Measurements from ENCODE around the gene CFAP77. TPM values are rescaled to one million over a fixed set of nuclear protein-coding genes. Genes with fewer than 3 reads are reported as not detected.

Gene CFAP77
- total RNA-seq, 1 donor from 2014 or later, result not detected

DNA sequence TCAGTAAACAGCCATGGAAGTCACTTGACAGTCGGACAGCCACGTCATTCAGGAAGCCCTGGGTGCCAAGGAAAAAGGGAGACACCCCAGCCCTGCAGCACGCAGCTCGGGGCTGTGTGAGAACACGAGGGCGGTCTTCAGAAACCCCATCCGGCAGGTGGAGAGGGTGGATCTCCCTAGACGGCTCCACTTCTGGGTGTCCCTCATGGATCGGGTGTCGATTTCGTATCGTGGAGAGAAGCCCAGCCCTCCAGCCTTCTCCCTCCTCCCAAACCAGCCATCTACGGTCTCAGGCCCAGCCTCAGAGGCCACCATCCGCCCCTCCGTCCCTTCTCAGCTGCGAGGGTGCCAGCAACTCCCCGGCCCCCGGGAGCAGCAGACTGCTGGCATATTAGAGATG is 106.9 kb downstream of the CFAP77 start:
- no peak for DNase-seq (ENCODE audit: low spot score)

DNA sequence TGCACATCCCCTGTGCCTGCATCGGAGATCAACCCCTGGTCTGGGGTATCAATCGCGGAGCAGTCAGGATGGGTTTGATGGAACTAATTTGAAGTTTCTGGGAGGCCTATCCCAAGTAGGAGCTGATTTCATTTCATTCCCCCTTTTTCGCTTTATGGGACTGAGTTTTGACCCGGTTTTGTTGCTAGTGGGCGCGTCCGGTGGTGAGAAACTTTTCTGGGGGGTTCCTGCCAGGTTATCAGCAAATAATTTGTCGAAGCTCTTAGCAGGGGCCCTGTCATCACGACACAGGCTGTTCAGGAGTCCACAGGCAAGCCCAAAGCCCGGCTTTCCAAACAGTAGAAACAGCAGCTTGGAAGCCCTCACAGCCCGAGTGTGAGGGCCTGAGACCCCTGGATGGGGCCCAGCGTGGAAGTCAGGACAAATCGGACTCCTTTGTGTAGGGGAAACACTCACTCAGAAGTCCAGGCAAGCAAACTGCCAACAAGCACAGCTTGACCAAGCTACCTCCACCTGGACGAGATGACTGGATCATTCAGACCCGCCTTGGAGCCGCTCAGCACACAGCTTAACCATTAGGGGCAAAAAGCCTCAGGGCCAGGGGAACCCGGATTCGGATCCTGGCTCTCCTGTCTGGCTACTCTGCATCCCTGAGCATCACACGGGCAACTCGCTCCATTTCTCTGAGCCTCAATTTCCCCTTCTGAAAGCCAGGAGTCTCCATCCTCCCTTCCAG is 108.0 kb downstream of the CFAP77 start:
- no peak for DNase-seq (ENCODE audit: low spot score)

DNA sequence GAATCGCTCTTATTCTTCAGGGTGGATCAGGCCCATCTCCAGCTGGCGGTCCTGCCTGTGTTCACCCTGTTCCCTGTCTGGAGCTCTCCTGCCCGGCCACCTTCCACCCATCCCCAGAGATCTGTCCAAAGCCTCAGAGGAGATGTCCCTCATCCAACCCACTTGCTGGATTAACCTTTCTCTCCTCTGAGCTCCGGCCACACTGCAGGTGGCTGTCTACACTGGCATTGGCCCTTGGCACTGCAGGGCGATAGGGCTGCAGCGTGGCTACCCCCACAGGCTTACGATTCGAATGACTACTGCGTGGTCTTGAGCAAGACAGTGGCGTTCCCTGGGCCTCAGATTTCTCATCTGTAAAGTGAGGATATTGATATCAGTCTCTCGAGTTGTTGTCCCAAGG is 108.6 kb downstream of the CFAP77 start:
- no peak for DNase-seq (ENCODE audit: low spot score)

DNA sequence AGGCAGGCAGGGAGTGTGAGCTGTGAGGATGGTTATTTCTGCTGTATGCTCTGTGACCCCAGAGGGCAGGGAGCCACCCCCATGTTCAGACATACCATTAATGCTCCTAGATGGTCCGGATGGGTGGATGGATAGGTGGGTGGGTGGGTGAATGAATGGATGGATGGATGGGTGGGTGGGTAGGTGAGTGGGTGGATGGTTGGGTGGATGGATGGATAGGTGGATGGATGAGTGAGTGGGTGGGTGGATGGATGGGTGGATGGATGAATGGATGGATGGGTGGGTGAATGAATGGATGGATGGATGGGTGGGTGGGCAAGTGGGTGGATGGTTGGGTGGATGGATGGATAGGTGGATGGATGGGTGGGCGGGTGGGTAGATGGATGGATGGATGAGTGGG is 109.0 kb downstream of the CFAP77 start:
- DNase-seq (ENCODE audit: low spot score), result no peak

DNA sequence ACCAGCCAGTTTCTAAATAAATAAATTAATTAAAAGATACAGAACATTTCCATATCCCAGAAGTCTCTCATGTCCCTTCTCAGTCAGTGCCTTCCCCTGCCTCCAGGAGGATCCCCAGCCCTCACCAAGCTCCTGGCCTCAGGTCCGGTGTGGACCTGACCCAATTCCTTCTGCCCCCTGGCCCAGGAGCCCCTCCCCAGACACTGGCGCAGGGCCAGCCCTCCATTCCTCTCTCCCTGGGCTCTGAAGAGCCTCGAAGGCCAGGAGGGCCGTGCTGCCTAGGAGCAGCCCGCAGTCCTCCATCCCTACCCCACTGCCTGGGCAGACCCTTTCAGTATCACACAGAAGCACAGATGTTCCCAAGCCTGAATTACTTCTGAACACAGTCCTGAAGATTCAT is 110.6 kb downstream of the CFAP77 start:
- no peak for DNase-seq (ENCODE audit: low spot score)

DNA sequence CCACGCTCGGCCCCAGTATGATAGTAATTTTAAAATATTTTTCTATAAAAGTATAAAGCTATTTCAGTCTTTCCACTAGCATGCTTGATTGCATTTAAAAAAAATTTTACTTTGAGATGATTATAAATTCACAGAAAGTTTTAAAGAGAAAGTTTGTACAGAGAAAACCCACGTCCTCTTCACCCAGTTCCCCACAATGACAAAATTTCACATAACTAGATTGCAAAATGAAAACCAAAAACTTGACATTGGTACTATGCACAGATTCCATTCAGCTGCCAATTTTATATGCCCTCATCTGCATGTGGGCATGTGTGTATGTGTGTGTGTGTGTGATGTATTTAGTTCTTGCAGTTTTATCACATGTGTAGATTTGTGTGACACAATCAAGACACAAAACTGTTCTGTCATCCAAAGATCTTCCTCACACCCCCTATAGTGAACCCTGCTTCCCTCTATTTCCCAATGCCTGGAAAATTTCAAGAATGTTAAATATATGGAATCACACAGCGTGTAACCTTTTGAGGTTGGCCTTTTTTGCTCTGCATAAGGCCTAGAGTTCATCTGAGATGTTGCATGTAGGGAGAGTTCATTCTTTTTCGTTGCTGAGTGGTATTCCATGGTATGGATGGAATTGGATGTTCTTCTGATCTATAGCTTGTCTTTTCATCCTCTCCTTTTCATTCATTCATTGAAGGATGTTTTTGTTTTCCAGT is 115.5 kb downstream of the CFAP77 start:
- no peak for DNase-seq (ENCODE audit: low spot score)

DNA sequence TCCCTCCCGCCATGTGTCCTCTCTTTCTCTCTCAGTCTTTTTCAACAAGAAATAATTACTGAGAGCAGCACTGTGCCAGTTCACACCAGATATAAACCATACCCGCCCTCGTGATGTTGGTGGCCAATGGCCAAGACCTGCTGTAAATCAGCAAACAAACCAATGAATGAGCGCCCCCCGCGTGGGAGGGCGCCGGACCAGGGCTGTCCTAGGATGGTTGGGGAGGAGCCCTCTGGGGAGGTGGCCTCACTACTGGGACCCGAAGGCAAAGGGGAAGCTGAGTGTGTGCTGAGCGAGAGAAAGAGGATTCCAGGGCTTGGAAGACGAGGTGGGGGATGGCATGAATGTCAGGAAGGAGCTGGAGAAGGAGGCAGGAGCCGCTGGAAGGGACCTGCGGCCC is 121.2 kb downstream of the CFAP77 start:
- DNase-seq (ENCODE audit: low spot score), result no peak

DNA sequence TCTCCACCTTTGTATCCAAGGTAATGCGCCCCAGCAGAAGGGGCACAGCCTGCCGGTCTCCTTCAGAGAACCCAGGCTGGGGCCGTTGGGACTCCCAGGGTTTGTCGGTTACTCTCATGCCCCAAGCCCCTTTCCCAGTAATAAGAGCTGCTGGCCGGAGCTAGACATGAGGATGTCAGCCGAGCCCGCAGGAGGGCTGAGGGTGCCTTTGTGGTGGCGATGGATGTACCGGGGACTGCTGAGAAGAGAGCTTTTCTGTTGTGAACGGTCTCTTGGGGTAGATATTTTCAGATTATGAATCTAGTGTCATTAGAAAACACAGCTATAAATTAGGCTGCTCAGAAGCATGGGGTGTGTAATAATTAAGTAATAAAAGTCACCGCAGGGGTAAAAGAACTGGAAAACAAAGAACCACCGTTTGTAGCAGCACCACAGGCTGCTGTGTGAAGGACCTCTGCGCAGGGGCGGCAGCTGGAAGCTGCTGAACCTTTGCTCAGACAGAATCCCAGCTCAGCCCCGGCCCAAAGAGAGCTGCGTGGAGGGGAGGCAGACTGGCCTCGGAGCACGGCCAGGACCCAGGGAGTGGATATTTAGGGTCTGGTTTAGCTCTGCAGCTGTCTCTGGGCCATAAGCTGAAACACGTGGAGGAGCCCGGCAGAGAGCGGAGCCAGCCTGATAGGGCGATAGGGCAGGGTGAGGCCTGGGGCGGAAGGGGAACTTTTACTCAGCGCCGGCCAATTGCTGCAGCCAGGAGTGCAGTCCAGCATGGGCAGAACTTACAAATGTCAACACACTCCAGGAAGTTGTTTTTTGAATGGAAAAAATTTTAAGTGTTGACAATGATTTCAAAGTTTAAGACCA is 121.9 kb downstream of the CFAP77 start:
- no peak for DNase-seq (ENCODE audit: low spot score)

DNA sequence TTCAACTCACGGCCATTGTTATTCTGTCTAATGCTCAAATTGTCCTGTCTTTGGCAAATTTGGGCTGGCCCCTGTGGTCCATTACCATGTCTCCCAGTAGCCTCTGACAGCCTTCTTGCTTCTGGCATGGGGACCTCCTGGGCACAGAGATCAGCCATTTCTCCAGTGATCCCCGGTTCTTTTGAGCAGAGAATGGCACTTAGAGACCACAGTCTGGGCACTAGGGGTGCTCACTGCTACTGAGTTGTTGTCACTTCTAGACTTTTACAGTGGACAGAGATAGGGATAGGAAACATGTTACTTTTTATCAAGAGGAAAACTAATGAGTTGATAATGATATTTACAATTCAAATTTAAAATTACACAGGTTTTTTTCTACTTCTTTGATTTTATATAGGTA is 124.8 kb downstream of the CFAP77 start:
- no peak for DNase-seq (ENCODE audit: low spot score)

DNA sequence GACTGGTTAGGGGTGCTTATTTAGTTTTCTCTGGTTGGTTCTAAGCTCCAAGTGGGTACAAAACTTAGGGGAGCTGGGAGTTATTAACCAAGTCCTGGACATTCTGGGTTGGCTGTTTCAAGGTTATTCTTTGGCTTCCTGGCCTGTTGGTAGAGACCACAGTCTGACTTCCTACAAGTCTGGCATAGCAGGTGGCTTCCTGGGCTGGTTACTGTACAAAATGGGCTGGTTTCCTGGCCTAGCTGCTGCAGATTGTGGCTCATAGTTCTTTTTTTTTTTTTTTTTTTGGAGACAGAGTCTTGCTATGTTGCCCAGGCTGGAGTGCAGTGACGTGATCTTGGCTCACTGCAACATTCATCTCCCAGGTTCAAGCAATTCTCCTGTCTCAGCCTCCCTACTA is 126.1 kb downstream of the CFAP77 start:
- DNase-seq (ENCODE audit: low spot score), result no peak

DNA sequence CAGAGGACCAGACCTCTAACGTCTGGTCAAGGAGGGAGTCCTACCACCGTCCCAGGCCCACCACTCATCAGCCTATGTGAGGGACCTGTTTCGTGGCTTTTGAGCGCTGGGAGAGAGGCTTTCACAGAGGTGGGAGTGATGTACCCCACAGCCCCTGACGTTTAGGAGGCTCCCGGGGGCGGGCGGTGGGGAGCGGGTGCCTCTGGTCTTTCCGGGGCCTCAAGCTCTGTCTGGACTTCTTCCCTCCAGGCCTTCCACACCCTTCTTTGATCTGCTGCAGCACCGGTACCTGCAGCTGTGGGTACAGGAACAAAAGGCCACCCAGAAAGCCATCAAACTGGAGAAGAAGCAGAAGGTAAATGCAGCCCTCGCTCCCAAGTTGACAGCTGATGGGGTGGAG is 127.3 kb downstream of the CFAP77 start:
- DNase-seq (ENCODE audit: low spot score), result no peak

DNA sequence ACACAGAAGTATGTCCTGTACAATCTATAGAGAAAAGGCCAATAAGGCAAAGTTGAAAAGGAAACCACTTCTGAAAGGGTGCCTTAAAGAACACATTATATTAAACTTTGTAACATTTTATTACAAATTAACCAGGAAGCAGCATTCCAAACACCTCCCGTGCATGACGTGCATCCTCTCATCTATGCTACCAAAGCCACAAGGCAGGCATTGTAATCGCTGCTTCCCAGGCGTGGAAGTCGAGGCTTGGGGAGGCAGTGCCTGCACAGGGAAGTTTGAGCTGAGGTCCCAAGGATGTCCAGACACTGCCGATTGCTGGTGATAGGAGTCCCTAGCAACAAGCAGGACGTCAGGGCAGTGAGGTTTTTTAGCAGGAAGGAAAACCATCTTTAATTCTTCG is 128.1 kb downstream of the CFAP77 start:
- DNase-seq (ENCODE audit: low spot score), result no peak

DNA sequence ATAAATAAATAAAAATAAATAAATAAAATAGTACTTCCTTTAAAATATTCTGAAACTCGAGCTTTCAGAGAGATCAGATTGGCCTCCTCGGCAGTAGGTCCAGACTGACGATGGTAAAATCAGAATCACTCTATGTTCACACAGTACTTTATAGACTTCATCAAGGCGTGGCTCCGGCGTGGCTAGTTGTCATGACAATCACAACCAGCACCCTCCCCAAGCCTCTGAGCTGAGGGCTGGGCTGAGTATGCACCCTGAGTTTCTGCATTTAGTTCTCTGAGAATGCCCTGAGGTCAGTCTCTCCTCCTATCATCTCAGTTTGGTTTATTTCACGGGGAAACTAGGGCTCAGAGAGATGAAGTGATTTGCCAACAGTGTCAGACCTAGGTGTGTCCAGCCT is 129.1 kb downstream of the CFAP77 start:
- DNase-seq (ENCODE audit: low spot score), result no peak

DNA sequence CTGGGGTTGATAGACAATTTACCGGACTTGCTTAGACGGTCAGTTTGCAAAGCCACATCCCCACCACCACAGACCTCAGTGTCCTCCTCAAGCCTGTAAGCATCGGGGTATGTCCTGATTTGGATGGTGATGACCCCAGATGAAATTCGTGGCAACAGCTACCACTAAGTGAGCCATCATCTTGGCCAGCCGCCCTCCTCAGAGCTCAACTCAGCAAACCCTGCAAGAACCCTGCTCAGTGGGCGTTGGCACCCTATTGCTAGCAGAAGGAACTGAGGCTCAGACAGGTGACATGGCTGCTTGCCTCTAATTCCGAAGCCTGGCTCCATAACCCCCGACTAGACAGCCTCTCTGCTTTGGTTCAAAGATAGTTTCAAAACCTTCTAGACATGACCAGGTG is 131.0 kb downstream of the CFAP77 start:
- DNase-seq (ENCODE audit: low spot score), result no peak

DNA sequence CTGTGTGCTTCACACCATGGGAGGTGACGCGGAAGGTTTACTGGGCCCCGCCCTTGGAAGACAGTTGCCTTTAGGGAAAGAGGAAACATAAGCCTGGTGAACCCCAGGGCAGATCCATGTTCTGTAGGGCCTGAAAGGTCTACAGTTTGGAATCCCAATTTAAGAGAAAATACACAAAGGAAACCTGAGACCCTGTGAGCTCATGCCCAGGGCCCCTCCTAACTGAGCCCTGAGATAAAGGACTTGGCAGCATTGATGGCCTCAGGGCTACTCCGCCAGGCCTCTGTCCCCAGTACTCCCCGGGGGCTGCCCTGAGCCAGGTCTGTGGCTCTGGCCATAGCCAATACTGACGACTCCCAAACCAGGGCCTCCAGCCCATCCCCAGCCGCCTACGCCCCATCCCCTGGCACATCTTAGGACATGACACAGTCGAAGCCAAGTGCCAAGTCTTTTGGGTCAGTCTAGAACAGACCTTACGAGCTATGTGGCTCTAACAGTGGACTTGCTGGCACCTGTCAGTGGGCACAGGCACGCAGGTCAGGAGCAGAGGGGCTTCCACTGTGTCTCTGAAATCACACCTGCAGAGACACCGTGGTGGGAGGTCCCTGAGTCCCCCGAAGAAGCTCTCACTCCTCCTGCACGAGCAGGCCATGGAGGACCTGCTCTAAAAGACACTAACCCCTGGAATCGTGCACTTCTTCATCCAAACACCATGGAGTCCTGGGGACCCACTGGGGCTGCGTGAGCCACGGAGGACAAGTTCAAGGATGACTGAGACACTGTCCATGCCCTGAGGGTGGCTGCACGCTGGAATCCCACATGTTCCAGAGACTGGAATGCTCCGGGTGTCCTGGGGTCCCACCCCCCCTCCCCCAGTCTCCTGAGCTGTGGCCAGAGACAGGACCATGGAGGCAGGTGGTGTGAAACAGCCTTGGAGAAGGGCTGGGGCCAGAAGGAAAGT is 132.1 kb downstream of the CFAP77 start:
- DNase-seq (ENCODE audit: low spot score), result no peak

DNA sequence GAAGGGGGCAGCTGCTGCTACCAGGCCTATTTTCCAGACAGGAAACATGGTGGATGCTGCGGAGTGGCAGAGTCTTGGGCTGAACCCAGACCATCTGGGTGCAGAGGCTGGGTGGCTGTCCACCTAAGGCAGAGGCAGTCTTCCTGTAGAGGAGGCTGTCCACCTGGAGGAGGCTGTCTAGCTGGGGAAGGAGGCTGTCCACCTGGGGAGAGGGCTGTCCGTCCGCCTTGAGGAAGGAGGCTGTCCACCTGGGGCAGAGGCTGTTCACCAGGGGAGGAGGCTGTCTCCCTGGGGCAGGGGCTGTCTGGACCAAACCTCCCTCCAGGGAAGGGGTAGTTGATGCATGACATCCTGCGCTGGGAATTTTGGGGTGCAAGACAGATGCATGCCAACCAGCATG is 133.2 kb downstream of the CFAP77 start:
- DNase-seq (ENCODE audit: low spot score), result no peak

DNA sequence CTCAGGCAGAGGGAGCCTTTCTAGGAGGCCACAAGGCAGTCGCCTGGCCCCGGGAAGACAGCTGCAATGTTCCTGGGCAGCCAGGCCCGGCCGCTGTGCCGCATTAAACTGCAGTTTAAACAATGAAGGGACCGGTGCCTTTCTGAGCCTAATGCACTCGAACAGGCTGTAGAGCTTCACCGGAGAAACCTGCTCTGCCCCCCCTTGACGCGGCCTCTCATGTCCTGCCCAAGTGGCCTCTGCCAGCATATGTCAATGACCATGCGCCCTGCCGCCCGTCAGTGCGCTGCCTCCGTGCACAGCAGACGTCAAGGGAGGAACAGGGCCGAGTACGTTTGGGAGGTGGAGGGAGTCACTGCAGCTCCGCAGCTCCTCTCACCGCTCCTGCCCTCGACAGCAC is 133.9 kb downstream of the CFAP77 start:
- no peak for DNase-seq (ENCODE audit: low spot score)

DNA sequence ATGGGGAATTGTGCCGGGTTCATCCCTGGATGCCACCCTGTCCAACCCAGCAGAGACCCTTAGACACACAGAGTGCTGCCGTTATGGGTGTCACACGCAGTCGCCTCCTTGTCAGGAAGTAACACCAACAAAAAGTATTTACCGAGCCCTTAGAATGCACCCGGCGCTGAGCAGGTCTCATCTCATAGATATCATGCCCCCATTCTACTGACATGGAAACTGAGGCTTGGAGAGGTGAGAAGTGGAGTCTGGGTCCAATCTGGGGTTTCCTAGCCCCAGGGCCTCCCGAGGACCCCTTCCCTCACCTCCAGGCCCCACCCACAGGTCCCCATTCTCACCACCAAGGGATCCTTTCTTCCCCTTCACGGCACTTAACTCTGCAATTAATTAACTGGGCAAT is 135.6 kb downstream of the CFAP77 start:
- no peak for DNase-seq (ENCODE audit: low spot score)

DNA sequence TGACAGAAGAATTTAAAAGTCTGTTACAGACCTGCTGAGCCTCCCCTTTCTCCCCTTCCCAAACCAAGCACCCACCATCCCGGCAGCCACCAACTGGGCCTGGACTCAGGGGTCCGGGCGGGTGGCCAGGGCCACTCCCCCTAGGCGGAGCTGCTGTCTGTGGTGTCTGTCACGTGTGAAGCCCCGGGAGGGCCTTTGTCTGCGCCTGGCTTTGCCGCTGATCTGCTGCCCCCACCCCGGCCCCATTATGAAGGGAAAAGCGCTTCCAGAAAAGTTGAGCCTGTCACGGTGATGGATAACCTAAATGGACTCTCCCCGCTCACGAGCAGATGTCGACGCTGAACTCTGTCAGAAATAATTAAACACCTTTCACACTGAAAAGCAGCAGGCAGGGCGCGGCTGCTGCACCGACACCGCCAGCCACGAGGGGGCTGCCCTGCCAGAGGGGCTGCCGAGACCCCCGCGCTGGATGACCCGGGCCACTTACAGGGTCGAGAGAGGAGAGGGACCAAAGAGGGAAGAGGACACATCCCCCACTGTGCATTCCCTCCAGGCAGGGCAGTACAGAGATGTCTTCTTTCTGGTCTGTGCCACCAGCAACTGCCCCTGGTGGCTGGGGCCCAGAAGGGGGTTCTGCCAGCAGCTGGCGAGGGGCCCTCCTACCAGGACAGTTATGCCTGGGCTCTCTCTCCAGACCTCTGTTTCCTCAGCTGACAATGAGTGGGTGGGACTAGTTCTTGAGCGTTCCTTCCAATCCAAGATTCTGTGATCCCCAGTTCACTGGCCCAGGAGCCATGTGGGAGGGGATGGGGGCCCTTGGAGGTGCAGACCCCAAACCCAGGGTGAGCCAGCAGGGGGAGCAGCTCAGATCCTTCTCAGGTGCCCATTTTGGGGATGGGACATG is 136.4 kb downstream of the CFAP77 start:
- DNase-seq (ENCODE audit: low spot score), result peak; percentile 63

DNA sequence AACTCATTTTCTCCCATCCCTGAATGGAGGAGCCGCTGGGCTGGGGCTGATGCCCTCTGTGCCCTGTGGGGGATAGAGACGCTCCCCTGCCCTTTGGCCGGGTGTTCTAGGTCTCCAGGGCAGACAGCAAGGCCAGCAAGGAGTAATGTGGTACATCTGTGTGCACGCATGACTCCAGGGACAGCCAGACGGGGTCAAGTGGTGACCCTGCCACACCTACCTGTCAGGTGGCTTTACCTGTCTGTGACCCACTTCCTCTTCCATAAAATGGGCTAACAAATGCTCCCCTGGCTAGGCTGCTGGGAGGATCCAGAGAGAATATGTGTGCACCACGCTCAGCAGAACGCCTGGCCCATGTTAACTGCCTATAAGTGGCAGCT is 137.0 kb downstream of the CFAP77 start:
- DNase-seq (ENCODE audit: low spot score), result no peak
